HG03025 (cell line): ENCODE data around the gene PRADC1.
"Not testable (repeated sequence)": the region's sequence is repeated elsewhere in the genome, so short reads cannot be mapped to it uniquely, and the experiment has no call there.

Source experiments
- ATAC-seq: cut with Tn5 transposase; IDR thresholded peaks from one replicate; pipeline ENCODE4 v1.9.1; 2021; ENCODE audit warnings: mild to moderate bottlenecking, moderate library complexity; ENCODE audit not compliant: unreplicated experiment, low FRiP score

Gene PRADC1

GRCh38 chr2:73208258-73208657 is 24.8 kb downstream of the PRADC1 start:
- ATAC-seq, result no peak

- ATAC-seq, result no peak
These were observed 27.4 kb downstream of the PRADC1 start for GRCh38 chr2:73205611-73206010.

GRCh38 chr2:73203055-73203681 is 29.9 kb downstream of the PRADC1 start:
- ATAC-seq, result no peak

- ATAC-seq, result no peak
These were observed 30.6 kb downstream of the PRADC1 start, which contains the start of gene NOTO for GRCh38 chr2:73202156-73203054. TSS of gene NOTO (plus strand) at chr2:73202574. CDS start at chr2:73202667, 93 bp downstream.

- not testable (repeated sequence) for ATAC-seq
These were observed 32.8 kb downstream of the PRADC1 start for GRCh38 chr2:73200281-73200680.

GRCh38 chr2:73197579-73197978 is 35.5 kb downstream of the PRADC1 start:
- no peak for ATAC-seq

GRCh38 chr2:73187549-73187948 is 45.5 kb downstream of the PRADC1 start:
- ATAC-seq, result no peak

- no peak for ATAC-seq
These were observed 47.1 kb downstream of the PRADC1 start for GRCh38 chr2:73185965-73186364.
